LNCaP clone FGC (cell line): ENCODE results near the gene FHDC1.

Experiments used
- DNase-seq: peaks from one replicate; pipeline ENCODE4 v3.0.0-alpha.2; 2011; ENCODE audit warnings: low read depth
- H3K4me3 ChIP-seq: 2 replicates; pipeline ENCODE4 v1.5.1; 2011; ENCODE audit warnings: mild to moderate bottlenecking, low read depth, low read length, control low read depth
- TF ChIP-seq, protein P1 (sequence below): IDR thresholded peaks from 2 replicates; pipeline ENCODE4 v1.5.1; 2012; ENCODE audit warnings: mild to moderate bottlenecking; ENCODE audit not compliant: control insufficient read depth, insufficient read depth; ENCODE audit errors: extremely low read depth

FHDC1 gene

DNA sequence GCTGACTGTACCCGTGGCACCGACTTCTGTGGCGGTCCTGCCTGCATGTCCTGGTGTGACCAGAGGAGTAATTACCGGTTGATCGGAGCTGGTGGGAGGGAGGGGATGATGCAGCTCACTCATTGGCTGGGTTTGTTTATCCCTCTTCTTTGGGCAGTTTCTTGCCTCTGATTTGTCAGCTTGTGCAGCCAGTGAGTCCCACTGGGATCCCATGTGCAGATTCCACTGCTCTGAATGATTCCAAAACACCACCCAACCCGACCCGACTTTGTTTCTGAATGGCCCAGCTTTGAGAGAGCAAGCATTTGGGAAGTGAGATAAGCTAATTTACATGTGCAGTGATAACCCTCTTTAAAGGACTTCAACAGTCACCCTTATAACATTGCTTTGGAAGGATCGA is 13.8 kb downstream of the FHDC1 start:
- no peak for DNase-seq
- TF ChIP-seq, protein P1, sequence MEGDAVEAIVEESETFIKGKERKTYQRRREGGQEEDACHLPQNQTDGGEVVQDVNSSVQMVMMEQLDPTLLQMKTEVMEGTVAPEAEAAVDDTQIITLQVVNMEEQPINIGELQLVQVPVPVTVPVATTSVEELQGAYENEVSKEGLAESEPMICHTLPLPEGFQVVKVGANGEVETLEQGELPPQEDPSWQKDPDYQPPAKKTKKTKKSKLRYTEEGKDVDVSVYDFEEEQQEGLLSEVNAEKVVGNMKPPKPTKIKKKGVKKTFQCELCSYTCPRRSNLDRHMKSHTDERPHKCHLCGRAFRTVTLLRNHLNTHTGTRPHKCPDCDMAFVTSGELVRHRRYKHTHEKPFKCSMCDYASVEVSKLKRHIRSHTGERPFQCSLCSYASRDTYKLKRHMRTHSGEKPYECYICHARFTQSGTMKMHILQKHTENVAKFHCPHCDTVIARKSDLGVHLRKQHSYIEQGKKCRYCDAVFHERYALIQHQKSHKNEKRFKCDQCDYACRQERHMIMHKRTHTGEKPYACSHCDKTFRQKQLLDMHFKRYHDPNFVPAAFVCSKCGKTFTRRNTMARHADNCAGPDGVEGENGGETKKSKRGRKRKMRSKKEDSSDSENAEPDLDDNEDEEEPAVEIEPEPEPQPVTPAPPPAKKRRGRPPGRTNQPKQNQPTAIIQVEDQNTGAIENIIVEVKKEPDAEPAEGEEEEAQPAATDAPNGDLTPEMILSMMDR: no peak
- no peak overlapping the region for H3K4me3 ChIP-seq

DNA sequence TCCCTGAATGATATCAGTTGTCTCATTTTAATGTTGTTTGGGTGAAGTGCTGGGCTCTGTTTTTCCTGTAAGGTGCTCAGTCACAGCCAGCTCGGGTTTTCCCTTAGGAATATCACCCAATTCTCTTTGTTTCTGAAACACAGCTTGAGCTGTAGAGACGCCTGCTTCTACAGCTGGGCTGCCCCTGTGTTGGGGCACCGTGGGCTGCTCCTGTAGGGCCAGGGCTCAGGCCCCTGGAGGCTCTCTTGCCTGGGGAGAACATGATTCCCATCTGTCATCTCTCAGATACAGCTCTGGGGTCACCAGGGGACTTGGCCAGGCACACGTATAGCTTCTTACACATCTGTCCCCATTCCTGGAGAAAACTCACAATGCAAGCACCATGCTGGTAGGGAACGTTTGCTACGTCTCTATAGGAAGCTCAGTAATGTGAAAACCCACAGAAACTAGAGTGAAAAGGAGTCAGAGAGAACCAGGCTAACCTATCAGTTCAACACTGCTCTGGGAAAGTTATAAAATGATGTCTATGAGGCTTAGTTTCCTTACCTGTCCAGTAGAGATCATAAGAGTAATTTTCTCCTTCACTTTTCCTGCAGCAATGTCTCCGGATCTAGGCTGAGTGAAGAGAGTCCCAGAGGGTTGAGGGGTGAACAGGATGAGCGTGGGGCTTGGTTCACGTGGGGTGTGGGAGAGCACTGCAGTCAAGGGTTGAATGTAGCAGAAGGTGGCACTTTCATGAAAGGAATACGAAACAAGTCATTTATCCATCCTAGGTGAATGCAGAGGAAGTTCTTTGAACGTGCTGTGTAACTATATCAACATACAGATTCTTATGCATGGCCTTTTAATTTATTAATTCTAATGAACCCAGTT is 14.5 kb downstream of the FHDC1 start:
- H3K4me3 ChIP-seq: no peak overlapping the region
- no peak for DNase-seq
- TF ChIP-seq, protein P1: no peak

DNA sequence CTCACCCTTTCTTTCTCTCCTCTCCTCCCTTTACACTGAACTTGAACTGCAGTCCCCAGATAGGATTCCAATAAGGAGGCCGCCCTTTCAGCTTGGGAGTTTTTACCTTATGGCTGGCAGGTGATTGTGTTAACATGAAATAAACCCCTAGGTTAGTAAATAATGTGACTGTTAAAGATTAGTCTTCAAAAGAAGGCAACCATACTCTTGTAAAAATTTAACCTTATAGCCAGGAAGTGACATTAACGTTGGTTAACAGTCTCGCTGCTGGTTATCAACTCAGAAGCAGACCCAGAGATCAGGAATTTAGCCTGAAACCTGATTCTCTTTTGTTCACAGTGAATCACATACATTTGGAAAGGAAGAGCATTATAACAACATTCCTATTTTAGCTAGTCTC is 15.2 kb downstream of the FHDC1 start:
- no peak for DNase-seq
- H3K4me3 ChIP-seq: no peak overlapping the region
- TF ChIP-seq, protein P1: no peak

DNA sequence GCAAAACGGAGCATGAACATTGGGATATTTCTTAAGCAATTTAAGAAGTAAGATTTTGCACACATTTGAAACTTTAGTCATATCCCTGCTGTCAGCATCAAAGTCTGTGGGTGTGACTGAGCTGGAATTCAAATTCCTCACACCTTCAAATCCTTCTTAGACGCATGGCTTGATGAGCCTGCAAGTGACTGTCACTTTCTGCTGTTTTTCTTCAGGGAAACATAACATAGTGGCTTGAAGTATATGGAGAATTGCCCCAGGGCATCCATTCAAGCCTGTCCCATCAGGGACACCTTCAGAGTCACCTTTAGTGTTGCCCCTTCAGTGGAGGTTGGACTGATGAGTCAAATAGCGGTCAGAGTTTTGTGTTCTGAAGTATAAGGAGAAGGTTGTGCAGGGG is 17.4 kb downstream of the FHDC1 start:
- no peak for DNase-seq
- TF ChIP-seq, protein P1: no peak
- H3K4me3 ChIP-seq: no peak overlapping the region

DNA sequence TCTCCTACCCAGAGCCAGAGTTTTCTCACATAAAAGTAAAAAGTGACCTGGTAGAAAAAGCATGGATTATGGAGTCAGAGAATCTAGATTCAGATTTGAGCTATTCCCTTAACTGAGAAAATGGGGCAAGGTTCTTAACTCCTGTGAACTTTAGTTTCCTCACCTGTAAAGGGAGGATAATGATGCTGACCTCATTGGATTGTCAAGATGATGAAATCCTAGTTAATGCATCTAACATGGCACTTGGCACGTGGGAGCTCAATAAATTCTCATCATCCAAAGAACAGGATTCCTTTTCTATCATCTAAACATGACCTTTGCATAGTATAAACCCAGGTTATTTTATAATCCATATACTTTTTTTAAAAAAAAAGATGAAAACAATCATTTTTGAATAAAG is 18.6 kb downstream of the FHDC1 start:
- TF ChIP-seq, protein P1: no peak
- no peak overlapping the region for H3K4me3 ChIP-seq
- no peak for DNase-seq

DNA sequence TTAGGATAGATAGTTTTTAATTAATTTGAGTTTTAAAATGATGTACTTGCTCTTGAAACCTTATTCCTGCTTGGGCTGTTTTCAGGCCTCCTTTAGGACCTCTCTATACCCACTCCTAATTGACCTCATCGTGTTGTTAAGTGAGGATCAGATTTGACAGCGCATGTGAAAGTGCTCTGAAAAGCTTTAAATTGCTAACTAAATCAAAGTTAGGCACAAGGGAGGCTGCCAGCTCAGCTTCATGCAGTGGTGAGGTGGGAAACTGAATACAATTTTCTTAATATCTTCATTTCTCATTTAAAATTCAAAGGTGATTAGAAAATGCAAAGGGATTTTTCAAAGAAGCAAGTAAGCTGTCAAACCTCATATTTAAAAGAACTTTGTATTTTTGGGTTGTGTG is 20.0 kb downstream of the FHDC1 start:
- DNase-seq: no peak
- TF ChIP-seq, protein P1: no peak
- H3K4me3 ChIP-seq: no peak overlapping the region
